Esophagus squamous epithelium (tissue), 4 donors: ENCODE data around the gene CAPS2.

Experiments used
- CTCF ChIP-seq, 6 experiments: fragments of 450-650 bp in 4 of 6; fragments of 200-600 bp in 2 of 6; sonication (generic) in 2 of 6; IDR thresholded peaks; one replicate each; pipeline ENCODE4 v1.5.1; 2016 to 2019; ENCODE audit warnings: antibody characterized with exemption in 6 of 6, mild to moderate bottlenecking in 4 of 6, moderate library complexity in 4 of 6
- POLR2A ChIP-seq, 4 donors: fragments of 450-650 bp; IDR thresholded peaks; one replicate each; pipeline ENCODE4 v1.6.1; 2017; ENCODE audit warnings: antibody characterized with exemption in 4 of 4, mild to moderate bottlenecking in 4 of 4, moderate library complexity in 3 of 4

- no peak for TF ChIP-seq CTCF (IDR thresholded peaks at IDR 0.05)
- no peak for TF ChIP-seq POLR2A (IDR thresholded peaks at IDR 0.05)
Measured at GRCh38 chr12:75323663-75324062, 6.5 kb downstream of the CAPS2 start.
